Endothelial cell of coronary artery (primary cell): ENCODE data around the gene LCNL1. TPM values are rescaled to one million over a fixed set of nuclear protein-coding genes. Genes with fewer than 3 reads are reported as not detected.

ENCODE experiments used
- total RNA-seq: library from RNA; depleted of rRNA; stranded (reverse); fragments of >200 nt; gene quantifications from 2 replicates; pipeline ENCODE4 v1.2.3, GENCODE V29; 2014

LCNL1 gene
- total RNA-seq: 0.19 TPM in 1 of 2 replicates, not detected in the other

DNA sequence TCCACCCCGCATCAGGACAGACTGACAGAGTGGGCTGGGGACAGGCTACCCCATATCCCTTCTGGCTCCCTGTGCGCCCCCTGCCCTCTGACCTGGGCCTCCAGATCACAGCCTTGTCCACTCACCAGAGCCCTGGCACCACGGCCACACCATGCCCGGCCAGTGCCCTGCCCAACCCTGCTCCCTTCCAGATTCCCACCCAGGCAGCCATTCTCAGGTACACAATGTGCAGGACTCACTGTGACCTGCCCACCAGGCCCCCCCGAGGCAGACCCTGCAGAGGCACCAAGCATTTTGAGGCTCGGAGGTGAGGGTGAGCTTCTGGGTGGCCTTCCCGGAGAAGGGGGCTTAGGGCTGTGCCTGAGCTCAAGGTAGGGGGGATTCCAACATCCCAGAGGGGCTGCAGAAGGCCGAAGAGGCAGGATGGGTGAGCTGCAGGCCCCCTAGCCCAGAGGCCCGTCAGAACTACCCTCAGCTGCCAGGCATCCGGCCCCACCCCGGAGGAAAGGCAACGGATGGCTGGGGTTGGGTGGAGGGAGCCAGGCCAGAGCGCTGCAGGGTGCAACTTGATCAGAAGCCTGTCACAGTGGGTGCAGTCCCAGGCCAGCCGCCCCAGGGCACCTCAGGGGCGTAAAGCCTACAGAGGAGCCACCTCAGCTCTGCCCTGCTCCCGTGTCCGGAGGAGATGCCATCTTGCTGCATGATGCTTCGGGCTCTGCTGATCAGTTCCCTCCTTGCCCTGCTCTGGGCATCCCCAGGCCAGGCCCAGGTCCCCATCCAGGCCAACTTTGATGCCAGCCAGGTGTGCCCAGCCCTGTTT is at the start of gene LCNL1:
LCNL1 (plus strand) TSS at position 762 of the 820 bp plus-strand sequence. CDS start 594 bp downstream, outside the sequence.

DNA sequence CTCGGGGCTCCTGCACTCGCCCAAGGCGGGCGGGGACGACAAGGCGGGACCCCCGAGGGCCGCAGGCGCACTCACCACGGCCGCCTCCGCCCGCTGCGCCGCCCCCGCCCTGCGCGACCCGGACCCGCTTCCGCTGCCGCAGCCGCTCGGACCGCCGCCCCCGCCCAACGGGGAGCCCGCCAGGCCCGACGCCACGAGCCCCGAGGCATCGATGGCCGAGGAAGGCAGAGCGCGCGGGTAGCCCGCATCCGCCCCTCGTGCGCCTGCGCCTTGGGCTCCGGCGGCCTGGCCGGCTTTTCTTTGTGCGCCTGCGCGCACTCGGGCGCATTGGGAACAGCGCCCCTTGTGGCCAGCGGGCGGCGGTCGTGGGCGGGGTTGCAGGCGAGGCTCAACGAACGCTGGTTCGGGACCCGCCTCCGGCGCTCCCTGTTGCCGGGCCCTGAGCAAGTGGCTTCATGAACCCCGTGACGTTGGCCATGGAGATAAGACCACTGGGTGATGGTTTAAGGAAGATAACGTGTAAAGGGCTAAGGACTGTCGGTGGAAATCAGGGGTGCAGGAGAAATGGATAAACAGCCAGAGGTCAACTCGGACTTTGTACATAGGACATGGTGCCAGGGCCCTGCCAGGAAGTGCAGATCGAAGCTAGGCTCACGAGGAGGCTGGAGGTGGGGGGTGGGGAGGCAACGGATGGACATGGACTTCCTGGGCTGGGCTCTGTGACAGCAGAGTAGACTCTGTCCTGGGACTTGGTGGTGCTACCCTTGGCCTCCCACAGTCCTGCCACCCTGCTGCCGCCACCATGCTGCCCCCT is 38.1 kb upstream of the LCNL1 start, which contains the start of the genes C8G and FBXW5:
C8G (plus strand) TSS at position 725 of the 814 bp plus-strand sequence; CDS start at position 803, 78 bp downstream.
FBXW5 (minus strand) TSS at position 220 of the 814 bp plus-strand sequence. CDS start 655 bp downstream, outside the sequence.

DNA sequence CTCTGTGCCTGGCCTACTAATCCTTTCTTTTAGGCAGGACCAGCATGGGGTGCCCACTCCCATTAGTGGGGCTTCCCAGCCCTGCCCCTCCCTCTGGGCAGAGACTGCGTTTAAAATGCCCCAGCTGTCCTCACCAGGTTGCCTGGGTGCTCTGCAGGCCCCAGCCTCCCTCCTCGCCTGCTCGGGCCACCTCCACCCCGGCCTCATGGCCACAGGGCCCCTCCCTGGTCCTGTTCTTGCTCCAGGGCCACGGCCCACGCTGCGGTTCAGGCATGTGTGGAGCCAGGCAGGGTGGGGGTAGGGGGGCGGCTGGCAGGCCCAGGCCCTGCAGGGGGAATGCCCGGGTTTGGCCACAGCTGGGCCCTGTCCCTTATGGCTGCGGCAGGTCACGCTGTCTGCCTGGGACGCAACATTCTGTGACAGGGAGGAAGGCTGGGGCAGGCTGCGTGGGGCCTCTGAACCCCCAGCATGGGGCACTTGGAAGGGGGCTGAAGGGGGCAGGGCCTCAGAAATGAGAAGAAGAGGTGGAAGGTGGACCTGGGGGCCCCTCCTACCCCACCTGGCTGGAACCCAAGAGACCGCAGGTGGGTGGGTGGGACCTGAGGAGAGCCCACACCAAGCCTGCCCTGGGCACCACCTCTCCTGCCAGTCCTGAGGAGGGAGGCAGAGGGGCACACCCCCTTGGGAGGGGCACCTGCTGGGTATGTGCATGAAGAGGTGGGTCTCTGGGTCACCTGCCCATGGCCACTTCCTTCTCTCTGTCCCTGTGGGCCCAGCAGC is 31.1 kb upstream of the LCNL1 start, which contains the start of gene LCN12:
LCN12 (plus strand) TSS at position 733 of the 780 bp plus-strand sequence. CDS start 55 bp downstream, outside the sequence.

DNA sequence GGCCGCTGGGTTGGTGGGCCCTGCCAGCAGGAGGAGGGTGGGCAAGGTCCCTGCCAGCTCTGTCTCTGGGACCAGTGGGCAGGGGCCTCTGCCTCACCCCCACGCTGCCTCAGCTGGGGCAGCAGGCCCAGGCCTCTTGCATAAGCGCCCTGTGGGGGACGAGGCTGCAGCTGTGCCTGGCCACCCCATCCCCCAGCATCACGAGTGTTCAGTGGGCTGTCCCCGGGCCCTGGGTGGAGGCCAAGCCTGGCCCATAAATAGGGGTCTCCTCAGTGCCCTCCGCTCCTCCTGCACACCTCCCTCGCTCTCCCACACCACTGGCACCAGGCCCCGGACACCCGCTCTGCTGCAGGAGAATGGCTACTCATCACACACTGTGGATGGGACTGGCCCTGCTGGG is 5.6 kb upstream of the LCNL1 start, which contains the start of gene PTGDS:
PTGDS (plus strand) TSS at position 282 of the 400 bp plus-strand sequence; CDS start at position 357, 75 bp downstream.

DNA sequence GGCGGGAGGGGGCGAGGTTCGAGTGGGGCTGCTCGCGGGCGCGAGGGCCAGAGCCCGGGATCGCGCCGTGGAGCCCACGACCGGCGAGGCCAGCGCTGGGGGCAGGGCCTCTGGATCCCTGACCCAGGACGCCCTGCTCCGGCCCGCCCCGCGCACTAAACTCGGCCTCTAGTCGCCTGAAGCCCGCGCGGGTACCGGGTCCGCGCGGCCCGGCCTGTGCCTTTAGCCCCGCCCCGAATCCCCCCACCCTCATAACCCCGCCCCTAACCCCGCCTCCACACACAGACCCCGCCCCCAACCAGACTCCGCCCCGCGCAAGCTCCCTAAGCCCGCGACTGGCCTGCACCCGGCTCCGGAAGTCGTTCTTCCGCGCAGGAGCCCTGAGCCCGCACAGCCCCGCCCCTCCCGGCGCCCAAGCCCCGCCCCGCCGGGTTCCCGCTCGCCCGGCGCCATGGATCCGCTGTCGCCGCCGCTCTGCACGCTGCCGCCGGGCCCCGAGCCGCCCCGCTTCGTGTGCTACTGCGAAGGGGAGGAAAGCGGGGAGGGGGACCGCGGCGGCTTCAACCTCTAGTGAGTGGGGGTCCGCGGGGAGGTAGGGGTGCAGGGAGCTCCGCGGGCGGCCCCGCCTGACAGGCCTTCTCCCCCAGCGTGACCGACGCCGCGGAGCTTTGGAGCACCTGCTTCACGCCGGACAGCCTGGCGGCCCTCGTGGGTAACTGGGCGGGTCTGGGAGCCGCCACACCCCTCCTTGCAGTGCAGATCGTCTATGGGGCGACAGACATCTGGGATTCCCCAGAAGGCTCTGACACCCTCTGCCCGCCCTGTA is 9.4 kb downstream of the LCNL1 start, which contains the start of gene PAXX:
PAXX (plus strand) TSS at position 430 of the 826 bp plus-strand sequence; CDS start at position 452, 22 bp downstream.

DNA sequence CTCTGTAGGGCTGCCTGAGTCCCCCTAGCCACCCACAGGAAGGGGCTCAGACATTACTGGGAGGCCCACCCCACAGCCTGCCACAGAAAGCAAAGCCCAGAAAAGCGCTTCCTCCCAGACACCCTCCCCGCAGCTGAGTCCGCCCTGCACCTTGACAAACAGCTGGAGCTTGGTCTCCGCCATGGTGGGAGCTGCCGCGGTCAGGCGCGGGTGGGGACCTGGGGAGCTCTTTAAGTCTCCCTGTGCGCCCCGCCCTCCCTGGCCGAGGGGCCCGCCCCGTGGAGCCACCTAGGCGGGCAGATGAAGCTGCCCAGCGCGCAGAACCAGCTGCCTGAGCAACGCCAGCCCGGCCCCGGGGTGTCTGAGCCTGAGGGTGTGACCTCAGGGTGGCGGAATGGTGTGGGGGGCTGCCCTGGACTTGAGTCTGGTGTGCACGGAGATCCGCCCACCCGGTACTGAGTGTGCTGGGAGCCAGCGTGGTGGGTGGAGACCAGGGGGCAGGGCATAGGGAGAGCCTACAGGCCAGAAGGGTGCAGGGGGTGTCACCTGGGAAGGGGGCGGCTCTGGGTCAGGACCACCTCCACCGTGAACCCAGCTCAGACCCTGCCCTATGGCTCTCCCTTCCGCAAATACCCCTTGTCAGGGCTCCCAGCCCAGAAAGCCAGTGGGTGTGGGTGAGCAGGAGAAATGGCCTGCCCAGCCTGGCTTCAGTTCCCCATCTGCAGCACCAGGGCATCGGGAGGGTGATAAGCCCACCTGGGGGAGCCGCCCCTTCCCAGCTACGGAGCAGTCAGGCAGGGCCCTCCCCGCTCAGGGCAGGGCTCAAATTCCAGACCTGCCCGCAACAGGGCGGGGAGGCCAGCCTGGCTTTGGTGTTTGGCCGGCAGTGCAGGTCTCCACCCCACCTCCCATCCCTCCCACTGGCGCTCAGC is 13.8 kb downstream of the LCNL1 start, which contains the start of gene CLIC3:
CLIC3 (minus strand) TSS at position 208 of the 932 bp plus-strand sequence; CDS start at position 183, 25 bp downstream.

DNA sequence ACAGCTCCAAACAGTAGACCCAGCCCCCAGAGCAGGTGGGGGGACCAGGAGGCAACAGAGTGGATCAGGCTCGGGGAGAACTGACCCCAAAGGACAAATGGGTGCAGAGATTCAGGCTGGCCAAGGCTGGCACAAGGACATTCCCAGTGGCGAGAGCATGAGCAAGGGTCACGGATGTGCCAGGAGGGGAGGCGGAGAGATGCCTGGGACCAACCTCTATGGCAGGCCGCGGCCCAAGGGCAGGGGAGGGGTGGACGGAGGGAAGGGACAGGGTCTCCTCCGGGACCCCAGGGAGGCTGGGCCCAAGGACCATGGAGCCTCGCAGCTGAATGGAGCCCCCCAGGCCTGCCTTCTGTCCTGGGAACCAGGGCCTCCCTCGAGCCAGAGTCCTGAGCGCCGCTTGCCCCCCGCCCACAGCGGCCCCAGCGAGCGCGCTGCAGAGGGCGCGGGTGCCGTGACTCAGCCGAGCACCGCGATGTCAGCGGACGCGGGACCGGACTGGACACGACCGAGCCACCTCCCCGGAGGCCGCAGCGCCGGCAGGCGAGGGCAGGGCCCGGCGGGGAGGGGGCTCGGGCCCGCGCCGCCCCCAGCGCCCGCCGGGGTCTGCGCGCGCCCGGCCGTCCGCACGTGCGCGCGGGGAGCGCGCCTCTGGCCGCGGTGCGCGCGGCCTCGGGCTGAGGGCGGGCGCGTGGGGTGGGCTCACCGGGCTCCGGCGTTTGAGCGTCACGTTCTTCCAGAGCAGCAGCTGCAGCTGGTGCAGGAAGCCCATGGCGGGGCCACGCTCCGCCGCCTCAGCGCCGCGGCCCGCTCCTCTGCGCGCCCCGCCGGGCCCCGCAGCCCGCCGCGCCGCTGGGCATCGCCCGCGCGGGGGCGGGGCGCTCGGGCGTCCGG is 44.8 kb downstream of the LCNL1 start, which contains the start of gene ABCA2:
ABCA2 (minus strand) TSS at position 869 of the 894 bp plus-strand sequence; CDS start at position 772, 97 bp downstream.

DNA sequence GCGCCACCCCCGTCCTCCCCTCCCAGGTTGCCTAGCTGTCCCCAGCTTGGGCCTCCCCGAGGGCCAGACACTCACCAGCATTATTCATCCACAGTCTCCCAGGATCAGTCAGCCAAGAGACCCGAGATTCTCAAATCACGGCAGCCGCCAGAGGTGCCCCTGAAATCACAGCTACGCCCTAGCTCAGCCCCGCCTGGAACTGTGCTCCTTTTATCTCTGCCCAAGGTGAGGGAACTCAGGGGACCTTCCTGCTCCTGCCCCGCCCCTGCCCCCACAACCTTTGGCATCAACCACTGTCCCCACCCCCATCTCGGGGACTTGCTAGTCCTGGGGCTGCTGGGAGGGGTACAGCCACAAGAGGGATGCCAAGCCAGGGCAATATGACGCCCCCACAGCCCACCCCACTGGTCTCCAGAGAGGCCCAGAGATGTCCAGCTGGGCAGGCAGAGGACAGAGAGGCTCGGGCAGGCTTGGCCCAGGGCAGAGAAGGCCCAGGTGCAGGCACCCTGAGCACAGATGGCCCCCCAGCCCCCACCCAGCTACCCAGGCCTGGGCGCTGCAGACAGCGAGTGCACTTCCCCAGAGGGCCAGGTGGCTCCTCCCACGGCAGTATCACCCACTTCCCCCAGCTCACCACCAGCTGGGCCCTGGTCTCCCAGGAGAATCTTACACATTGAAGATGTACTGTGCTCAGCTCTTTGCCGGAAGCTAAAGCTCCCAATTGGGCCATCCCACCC is 49.3 kb downstream of the LCNL1 start, which contains the start of gene FUT7:
FUT7 (minus strand) TSS at position 185 of the 737 bp plus-strand sequence; CDS start at position 88, 97 bp downstream.

Other genes starting within 250 kb of the LCNL1 start
- not detected in 2 replicates for gene LCN10, start 240.1 kb upstream of the LCNL1 start, total RNA-seq
- not detected in 2 replicates for gene LCN6, start 234.5 kb upstream of the LCNL1 start, total RNA-seq
- gene LCN8, start 224.8 kb upstream of the LCNL1 start, total RNA-seq: not detected in 2 replicates
- not detected in 2 replicates for gene LCN15, start 218.5 kb upstream of the LCNL1 start, total RNA-seq
- 73.7 and 78.5 TPM in 2 replicates for gene TMEM141, start 191.6 kb upstream of the LCNL1 start, total RNA-seq
- under 0.01 and 1.1 TPM in 2 replicates for gene CCDC183, start 186.7 kb upstream of the LCNL1 start, total RNA-seq
- 73.3 and 80.5 TPM in 2 replicates for gene RABL6, start 175.0 kb upstream of the LCNL1 start, total RNA-seq
- 0.45 and 2.2 TPM in 2 replicates for gene AJM1, start 140.5 kb upstream of the LCNL1 start, total RNA-seq
- gene PHPT1, start 133.6 kb upstream of the LCNL1 start, total RNA-seq: 189 and 196 TPM in 2 replicates
- gene MAMDC4, start 130.6 kb upstream of the LCNL1 start, total RNA-seq: 0.81 and 4.9 TPM in 2 replicates
- 442 and 468 TPM in 2 replicates for gene EDF1, start 116.7 kb upstream of the LCNL1 start, total RNA-seq
- 11.6 and 16.9 TPM in 2 replicates for gene TRAF2, start 96.5 kb upstream of the LCNL1 start, total RNA-seq
- 154 and 194 TPM in 2 replicates for gene FBXW5, start 38.3 kb upstream of the LCNL1 start, total RNA-seq
- 0.19 and 0.72 TPM in 2 replicates for gene C8G, start 37.8 kb upstream of the LCNL1 start, total RNA-seq
- 0.09 TPM in 1 of 2 replicates, not detected in the other for gene LCN12, start 30.7 kb upstream of the LCNL1 start, total RNA-seq
- gene PTGDS, start 5.5 kb upstream of the LCNL1 start, total RNA-seq: 0.56 TPM in 1 of 2 replicates, not detected in the other
- 14.8 and 18.4 TPM in 2 replicates for gene PAXX, start 9.4 kb downstream of the LCNL1 start, total RNA-seq
- 0.90 and 7.6 TPM in 2 replicates for gene CLIC3, start 13.6 kb downstream of the LCNL1 start, total RNA-seq
- gene ABCA2, start 45.2 kb downstream of the LCNL1 start, total RNA-seq: 11.0 and 27.3 TPM in 2 replicates
- gene FUT7, start 49.1 kb downstream of the LCNL1 start, total RNA-seq: not detected in 2 replicates
- gene NPDC1, start 63.2 kb downstream of the LCNL1 start, total RNA-seq: 29.4 and 39.3 TPM in 2 replicates
- not detected in 2 replicates for gene ENTPD2, start 71.1 kb downstream of the LCNL1 start, total RNA-seq
- gene SAPCD2, start 87.6 kb downstream of the LCNL1 start, total RNA-seq: 5.5 and 15.9 TPM in 2 replicates
- 8.7 and 11.6 TPM in 2 replicates for gene UAP1L1, start 94.5 kb downstream of the LCNL1 start, total RNA-seq
- 54.5 and 71.4 TPM in 2 replicates for gene MAN1B1, start 104.0 kb downstream of the LCNL1 start, total RNA-seq
- gene DPP7, start 131.7 kb downstream of the LCNL1 start, total RNA-seq: 76.0 and 87.4 TPM in 2 replicates
- gene GRIN1, start 156.2 kb downstream of the LCNL1 start, total RNA-seq: under 0.01 and 0.09 TPM in 2 replicates
- not detected in 2 replicates for gene LRRC26, start 187.1 kb downstream of the LCNL1 start, total RNA-seq
- not detected in 2 replicates for gene TMEM210, start 189.1 kb downstream of the LCNL1 start, total RNA-seq
- gene ANAPC2, start 205.6 kb downstream of the LCNL1 start, total RNA-seq: 21.3 and 26.8 TPM in 2 replicates
- gene SSNA1, start 205.7 kb downstream of the LCNL1 start, total RNA-seq: 108 and 110 TPM in 2 replicates
- gene TPRN, start 217.7 kb downstream of the LCNL1 start, total RNA-seq: 4.4 and 5.6 TPM in 2 replicates
- gene TMEM203, start 222.7 kb downstream of the LCNL1 start, total RNA-seq: 22.7 and 26.8 TPM in 2 replicates
- gene NDOR1, start 222.7 kb downstream of the LCNL1 start, total RNA-seq: 2.7 and 3.7 TPM in 2 replicates
- 0.09 and 0.19 TPM in 2 replicates for gene RNF208, start 239.2 kb downstream of the LCNL1 start, total RNA-seq
- gene CYSRT1, start 242.2 kb downstream of the LCNL1 start, total RNA-seq: 0.19 and 0.45 TPM in 2 replicates
- under 0.01 TPM in 1 of 2 replicates, not detected in the other for gene RNF224, start 244.5 kb downstream of the LCNL1 start, total RNA-seq
- gene SLC34A3, start 247.9 kb downstream of the LCNL1 start, total RNA-seq: not detected in 2 replicates